SK-N-SH treated with all-trans-retinoic acid at 6 μM for 48 hours (cell line): ENCODE measurements around the gene RIN3.

Source experiments
- ATAC-seq: fragments of 200-7000 bp; cut with Tn5 transposase; 3 replicates; pipeline ENCODE4 v1.9.1; 2020; ENCODE audit warnings: mild to moderate bottlenecking, moderate library complexity
- ARNTL ChIP-seq: fragments of 450-650 bp; formaldehyde crosslinking; IDR thresholded peaks from 2 replicates; pipeline ENCODE4 v1.5.0; 2020; ENCODE audit warnings: low read depth, mild to moderate bottlenecking, moderate library complexity, borderline replicate concordance
- BACH2 ChIP-seq: fragments of 250-450 bp; sonication (Bioruptor Pico); IDR thresholded peaks from 2 replicates; pipeline ENCODE4 v1.9.0; 2021; ENCODE audit warnings: mild to moderate bottlenecking, borderline replicate concordance
- CREB5 ChIP-seq: fragments of 250-450 bp; sonication (Bioruptor Pico); IDR thresholded peaks from 2 replicates; pipeline ENCODE4 v1.5.1; 2020; ENCODE audit warnings: low read depth, mild to moderate bottlenecking, moderate library complexity
- GLIS3 ChIP-seq: fragments of 250-450 bp; sonication (Bioruptor Pico); IDR thresholded peaks from 2 replicates; pipeline ENCODE4 v1.5.0; 2020; ENCODE audit warnings: mild to moderate bottlenecking, moderate library complexity
- OSR1 ChIP-seq: fragments of 250-450 bp; sonication (Bioruptor Pico); IDR thresholded peaks from 2 replicates; pipeline ENCODE4 v1.8.0; 2022; ENCODE audit warnings: moderate library complexity, mild to moderate bottlenecking, inconsistent platforms
- PPARA ChIP-seq: fragments of 250-450 bp; sonication (Bioruptor Pico); IDR thresholded peaks from 2 replicates; pipeline ENCODE4 v1.5.0; 2020; ENCODE audit warnings: mild to moderate bottlenecking, borderline replicate concordance
- TOX ChIP-seq: fragments of 250-450 bp; sonication (Bioruptor Pico); IDR thresholded peaks from 2 replicates; pipeline ENCODE4 v1.8.0; 2021; ENCODE audit warnings: mild to moderate bottlenecking, moderate library complexity, borderline replicate concordance
- ZFP3 ChIP-seq: fragments of 250-450 bp; sonication (Bioruptor Pico); IDR thresholded peaks from 2 replicates; pipeline ENCODE4 v1.5.0; 2020; ENCODE audit warnings: mild to moderate bottlenecking, moderate library complexity
- ZFP30 ChIP-seq: fragments of 450-650 bp; formaldehyde crosslinking; IDR thresholded peaks from 2 replicates; pipeline ENCODE4 v1.5.0; 2022; ENCODE audit warnings: mild to moderate bottlenecking, moderate library complexity
- ZNF565 ChIP-seq: fragments of 450-650 bp; formaldehyde crosslinking; conservative IDR thresholded peaks from 2 replicates; pipeline ENCODE4 v1.5.0; 2020; ENCODE audit warnings: low read depth, mild to moderate bottlenecking, moderate library complexity
- ZNF70 ChIP-seq: fragments of 450-650 bp; formaldehyde crosslinking; IDR thresholded peaks from 2 replicates; pipeline ENCODE4 v1.5.0; 2020; ENCODE audit warnings: mild to moderate bottlenecking, moderate library complexity
- TF ChIP-seq, protein P1 (sequence below): fragments of 250-450 bp; sonication (Bioruptor Pico); IDR thresholded peaks from 2 replicates; pipeline ENCODE4 v1.8.0; 2021; ENCODE audit warnings: low read depth, mild to moderate bottlenecking, moderate library complexity, borderline replicate concordance
- TF ChIP-seq, protein P2 (sequence below): fragments of 250-450 bp; sonication (Bioruptor Pico); IDR thresholded peaks from 2 replicates; pipeline ENCODE4 v1.5.1; 2021; ENCODE audit warnings: mild to moderate bottlenecking, moderate library complexity
- TF ChIP-seq, protein P3 (sequence below): fragments of 250-450 bp; sonication (Bioruptor Pico); IDR thresholded peaks from 2 replicates; pipeline ENCODE4 v1.8.0; 2020; ENCODE audit warnings: mild to moderate bottlenecking, moderate library complexity, borderline replicate concordance

RIN3 gene

DNA sequence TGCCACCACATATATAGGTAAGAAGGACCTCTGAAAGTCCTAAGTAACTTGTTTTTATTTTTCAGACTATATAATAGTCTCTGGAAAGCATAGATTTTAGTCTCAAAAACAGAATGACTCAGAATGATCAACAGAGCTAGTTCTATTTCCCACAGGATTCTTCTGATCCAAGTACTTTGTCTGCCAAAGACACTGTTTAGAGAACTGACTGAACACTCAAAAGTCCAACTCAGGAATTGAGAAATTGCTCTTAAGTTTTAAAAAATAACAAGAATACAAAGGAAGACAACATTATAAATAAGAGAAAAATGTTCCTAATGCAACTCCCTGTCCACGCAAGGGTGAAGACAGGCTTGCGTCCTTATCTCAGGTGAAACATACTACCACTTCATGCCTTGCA is 205.8 kb downstream of the RIN3 start:
- TF ChIP-seq, protein P1, sequence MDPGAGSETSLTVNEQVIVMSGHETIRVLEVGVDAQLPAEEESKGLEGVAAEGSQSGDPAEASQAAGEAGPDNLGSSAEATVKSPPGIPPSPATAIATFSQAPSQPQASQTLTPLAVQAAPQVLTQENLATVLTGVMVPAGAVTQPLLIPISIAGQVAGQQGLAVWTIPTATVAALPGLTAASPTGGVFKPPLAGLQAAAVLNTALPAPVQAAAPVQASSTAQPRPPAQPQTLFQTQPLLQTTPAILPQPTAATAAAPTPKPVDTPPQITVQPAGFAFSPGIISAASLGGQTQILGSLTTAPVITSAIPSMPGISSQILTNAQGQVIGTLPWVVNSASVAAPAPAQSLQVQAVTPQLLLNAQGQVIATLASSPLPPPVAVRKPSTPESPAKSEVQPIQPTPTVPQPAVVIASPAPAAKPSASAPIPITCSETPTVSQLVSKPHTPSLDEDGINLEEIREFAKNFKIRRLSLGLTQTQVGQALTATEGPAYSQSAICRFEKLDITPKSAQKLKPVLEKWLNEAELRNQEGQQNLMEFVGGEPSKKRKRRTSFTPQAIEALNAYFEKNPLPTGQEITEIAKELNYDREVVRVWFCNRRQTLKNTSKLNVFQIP (CRISPR knock-in tag): no peak
- TF ChIP-seq ZNF70 (CRISPR knock-in tag) (no peak), BACH2 (CRISPR knock-in tag) (no peak), TOX (CRISPR knock-in tag) (no peak), PPARA (CRISPR knock-in tag) (no peak), OSR1 (CRISPR knock-in tag) (no peak), CREB5 (CRISPR knock-in tag) (no peak), ZNF565 (CRISPR knock-in tag) (no peak)
- TF ChIP-seq, protein P2, sequence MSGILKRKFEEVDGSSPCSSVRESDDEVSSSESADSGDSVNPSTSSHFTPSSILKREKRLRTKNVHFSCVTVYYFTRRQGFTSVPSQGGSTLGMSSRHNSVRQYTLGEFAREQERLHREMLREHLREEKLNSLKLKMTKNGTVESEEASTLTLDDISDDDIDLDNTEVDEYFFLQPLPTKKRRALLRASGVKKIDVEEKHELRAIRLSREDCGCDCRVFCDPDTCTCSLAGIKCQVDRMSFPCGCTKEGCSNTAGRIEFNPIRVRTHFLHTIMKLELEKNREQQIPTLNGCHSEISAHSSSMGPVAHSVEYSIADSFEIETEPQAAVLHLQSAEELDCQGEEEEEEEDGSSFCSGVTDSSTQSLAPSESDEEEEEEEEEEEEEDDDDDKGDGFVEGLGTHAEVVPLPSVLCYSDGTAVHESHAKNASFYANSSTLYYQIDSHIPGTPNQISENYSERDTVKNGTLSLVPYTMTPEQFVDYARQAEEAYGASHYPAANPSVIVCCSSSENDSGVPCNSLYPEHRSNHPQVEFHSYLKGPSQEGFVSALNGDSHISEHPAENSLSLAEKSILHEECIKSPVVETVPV (CRISPR knock-in tag): no peak
- ATAC-seq: no peak

GRCh38 chr14:92719890-92720323 is 206.3 kb downstream of the RIN3 start:
- no peak for ATAC-seq
- TF ChIP-seq ZFP3 (CRISPR knock-in tag) (no peak), GLIS3 (CRISPR knock-in tag) (no peak), ZNF565 (CRISPR knock-in tag) (no peak)
- TF ChIP-seq, protein P2 (CRISPR knock-in tag): no peak

DNA sequence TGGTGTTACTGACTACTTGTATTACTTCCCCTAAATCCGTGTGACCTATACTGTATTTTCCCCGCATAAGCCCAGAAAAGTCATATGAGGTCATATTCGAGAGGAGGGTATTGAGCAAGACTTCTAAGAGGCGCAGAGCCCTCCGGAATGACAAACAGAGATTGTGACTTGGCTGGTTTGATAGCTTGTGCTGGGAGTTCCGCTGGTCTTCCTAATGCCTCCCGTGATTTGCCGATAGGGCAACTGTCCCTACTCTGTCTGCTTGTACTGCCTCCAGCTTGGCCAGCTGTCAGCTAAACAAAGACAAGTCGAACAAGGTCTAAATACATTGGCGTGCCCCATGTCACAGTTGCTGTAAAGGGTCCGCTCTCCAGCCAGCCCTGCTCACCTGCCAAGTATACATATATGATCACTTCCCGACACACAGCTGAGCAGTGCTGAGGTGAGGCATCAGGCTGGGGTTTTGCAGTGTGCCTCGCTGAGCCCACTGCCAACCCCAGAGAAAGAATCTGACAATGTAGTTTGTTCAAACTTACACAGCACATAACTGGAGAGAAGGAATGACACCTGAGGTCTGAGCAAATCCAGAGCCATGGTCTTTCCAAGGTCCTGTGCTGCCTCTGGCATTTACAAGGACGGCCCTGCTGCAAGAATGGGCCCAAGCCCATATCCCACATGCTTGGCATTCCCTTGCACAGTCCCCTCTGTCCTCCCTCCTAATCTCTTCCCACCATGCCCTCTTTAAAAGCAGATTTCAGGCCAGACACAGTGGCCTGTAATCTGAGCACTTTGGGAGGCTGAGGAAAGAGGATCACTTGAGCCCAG is 211.1 kb downstream of the RIN3 start:
- no peak for ATAC-seq
- TF ChIP-seq BACH2 (CRISPR knock-in tag) (no peak), CREB5 (CRISPR knock-in tag) (no peak), GLIS3 (CRISPR knock-in tag) (no peak), ZNF70 (CRISPR knock-in tag) (no peak), ZFP3 (CRISPR knock-in tag) (no peak), ZFP30 (CRISPR knock-in tag) (no peak), ARNTL (CRISPR knock-in tag) (no peak)
- TF ChIP-seq, protein P2 (CRISPR knock-in tag): no peak
- TF ChIP-seq, protein P3, sequence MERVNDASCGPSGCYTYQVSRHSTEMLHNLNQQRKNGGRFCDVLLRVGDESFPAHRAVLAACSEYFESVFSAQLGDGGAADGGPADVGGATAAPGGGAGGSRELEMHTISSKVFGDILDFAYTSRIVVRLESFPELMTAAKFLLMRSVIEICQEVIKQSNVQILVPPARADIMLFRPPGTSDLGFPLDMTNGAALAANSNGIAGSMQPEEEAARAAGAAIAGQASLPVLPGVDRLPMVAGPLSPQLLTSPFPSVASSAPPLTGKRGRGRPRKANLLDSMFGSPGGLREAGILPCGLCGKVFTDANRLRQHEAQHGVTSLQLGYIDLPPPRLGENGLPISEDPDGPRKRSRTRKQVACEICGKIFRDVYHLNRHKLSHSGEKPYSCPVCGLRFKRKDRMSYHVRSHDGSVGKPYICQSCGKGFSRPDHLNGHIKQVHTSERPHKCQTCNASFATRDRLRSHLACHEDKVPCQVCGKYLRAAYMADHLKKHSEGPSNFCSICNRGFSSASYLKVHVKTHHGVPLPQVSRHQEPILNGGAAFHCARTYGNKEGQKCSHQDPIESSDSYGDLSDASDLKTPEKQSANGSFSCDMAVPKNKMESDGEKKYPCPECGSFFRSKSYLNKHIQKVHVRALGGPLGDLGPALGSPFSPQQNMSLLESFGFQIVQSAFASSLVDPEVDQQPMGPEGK (CRISPR knock-in tag): no peak
